HG02571 (cell line): Measurements from ENCODE around the gene RBM28.
A peak's percentile ranks its signal among the peaks of the same experiment; 100 is the strongest.

Source experiments
- ATAC-seq: cut with Tn5 transposase; IDR thresholded peaks from one replicate; pipeline ENCODE4 v1.9.1; 2021; ENCODE audit warnings: mild to moderate bottlenecking, moderate library complexity; ENCODE audit not compliant: unreplicated experiment

Gene RBM28

GRCh38 chr7:128343554-128344430 is at the start of gene RBM28:
Gene RBM28, minus strand, starts transcription at chr7:128343908. Its CDS starts 115 bp downstream, at chr7:128343793.
- ATAC-seq = peak; percentile 91

- ATAC-seq = no peak
Measured at GRCh38 chr7:128392446-128393327, 49.0 kb upstream of the RBM28 start.

- no peak for ATAC-seq
Measured at GRCh38 chr7:128391805-128392204, 48.1 kb upstream of the RBM28 start.

- no peak for ATAC-seq
Measured at GRCh38 chr7:128390871-128391565, 47.3 kb upstream of the RBM28 start.

GRCh38 chr7:128389618-128390329 is 46.1 kb upstream of the RBM28 start:
- no peak for ATAC-seq

- ATAC-seq = no peak
Measured at GRCh38 chr7:128389085-128389617, 45.4 kb upstream of the RBM28 start.

- ATAC-seq = no peak
Measured at GRCh38 chr7:128388145-128388485, 44.4 kb upstream of the RBM28 start.

- ATAC-seq = no peak
Measured at GRCh38 chr7:128387216-128388144, 43.8 kb upstream of the RBM28 start.

GRCh38 chr7:128385988-128386925 is 42.5 kb upstream of the RBM28 start:
- ATAC-seq = no peak

- no peak for ATAC-seq
Measured at GRCh38 chr7:128384726-128385125, 41.0 kb upstream of the RBM28 start.

GRCh38 chr7:128383776-128384175 is 40.1 kb upstream of the RBM28 start:
- no peak for ATAC-seq

GRCh38 chr7:128381161-128381821 is 37.6 kb upstream of the RBM28 start:
- ATAC-seq = no peak

- ATAC-seq = no peak
Measured at GRCh38 chr7:128380483-128381106, 36.9 kb upstream of the RBM28 start.

GRCh38 chr7:128379900-128380479 is 36.3 kb upstream of the RBM28 start:
- no peak for ATAC-seq

GRCh38 chr7:128378637-128379036 is 34.9 kb upstream of the RBM28 start:
- no peak for ATAC-seq

- no peak for ATAC-seq
Measured at GRCh38 chr7:128376077-128376476, 32.4 kb upstream of the RBM28 start.

- no peak for ATAC-seq
Measured at GRCh38 chr7:128374041-128374440, 30.3 kb upstream of the RBM28 start.
